Activated naive CD4-positive, alpha-beta T cell treated with anti-CD3 and anti-CD28 coated beads, Interleukin-2, amount 50 U/mL, for 72 hours (primary cell): ENCODE data around the gene CRIP1. TPM values are rescaled to one million over a fixed set of nuclear protein-coding genes. Genes with fewer than 3 reads are reported as not detected.

Experiments used
- ATAC-seq, 2 donors: fragments of 150-1000 bp; cut with Tn5 transposase; 2 replicates each; pipeline ENCODE4 v1.10.0; 2021; ENCODE audit warnings: mild to moderate bottlenecking in 2 of 2, moderate library complexity in 2 of 2
- DNase-seq, 2 donors: peaks; one replicate each; pipeline ENCODE4 v3.0.0; 2021 to 2022; ENCODE audit warnings: low spot score in 2 of 2
- H3K27ac Mint-ChIP-seq, 2 donors: one replicate each; pipeline ENCODE4 v1.8.0; 2022; ENCODE audit warnings: mild to moderate bottlenecking in 2 of 2, mixed read lengths in 2 of 2
- H3K36me3 Mint-ChIP-seq, 2 donors: one replicate each; pipeline ENCODE4 v1.8.0; 2022; ENCODE audit warnings: mixed read lengths in 2 of 2
- H3K9me3 Mint-ChIP-seq, 2 donors: one replicate each; pipeline ENCODE4 v1.8.0; 2022; ENCODE audit warnings: mixed read lengths in 2 of 2
- total RNA-seq, 2 donors: library from RNA; stranded (reverse); gene quantifications; one replicate each; pipeline ENCODE4 v1.2.3, GENCODE V29; 2022

Gene CRIP1
- total RNA-seq, 2 donors from 2014 or later: 200 to 214 TPM

- ATAC-seq (no peak), DNase-seq (no peak)
- H3K36me3 Mint-ChIP-seq: no peaks in the 10 kb centered on the region
- peak overlapping the region; percentile 9 to 97 for H3K27ac Mint-ChIP-seq
- H3K9me3 Mint-ChIP-seq: no peaks in the 10 kb centered on the region
These were observed 3.2 kb upstream of the CRIP1 start for GRCh38 chr14:105483300-105484068.

GRCh38 chr14:105484069-105484996 lies 2.4 kb upstream of the CRIP1 start:
- ATAC-seq (no peak), DNase-seq (no peak)
- H3K27ac Mint-ChIP-seq: peak overlapping the region; percentile 16 to 97
- no peaks in the 10 kb centered on the region for H3K9me3 Mint-ChIP-seq
- no peaks in the 10 kb centered on the region for H3K36me3 Mint-ChIP-seq

- peak overlapping the region in 1 of 2 donors; percentile 97 for H3K27ac Mint-ChIP-seq
- H3K36me3 Mint-ChIP-seq: no peaks in the 10 kb centered on the region
- ATAC-seq (no peak), DNase-seq (no peak)
- H3K9me3 Mint-ChIP-seq: no peaks in the 10 kb centered on the region
These were observed 1.7 kb upstream of the CRIP1 start for GRCh38 chr14:105484997-105485393.

GRCh38 chr14:105485739-105486162 lies 935 bp upstream of the CRIP1 start:
- no peak for DNase-seq
- no peaks in the 10 kb centered on the region for H3K36me3 Mint-ChIP-seq
- H3K9me3 Mint-ChIP-seq: no peaks in the 10 kb centered on the region
- H3K27ac Mint-ChIP-seq: peak overlapping the region in 1 of 2 donors; percentile 76
- ATAC-seq: no peak

- DNase-seq (peak in 1 of 2 donors; percentile 70), ATAC-seq (no peak)
- peaks cover 0 to 4% of the 10 kb centered on the region in 2 donors for H3K36me3 Mint-ChIP-seq
- no peak overlapping the region for H3K27ac Mint-ChIP-seq
- no peaks in the 10 kb centered on the region for H3K9me3 Mint-ChIP-seq
These were observed 325 bp downstream of the CRIP1 start for GRCh38 chr14:105486974-105487448.

GRCh38 chr14:105487449-105487985 lies 831 bp downstream of the CRIP1 start:
- ATAC-seq: no peak
- no peaks in the 10 kb centered on the region for H3K9me3 Mint-ChIP-seq
- DNase-seq: peak in 1 of 2 donors; percentile 67
- peaks cover 0 to 5% of the 10 kb centered on the region in 2 donors for H3K36me3 Mint-ChIP-seq
- H3K27ac Mint-ChIP-seq: peak overlapping the region; percentile 79 to 81

GRCh38 chr14:105487986-105488777 lies 1.5 kb downstream of the CRIP1 start:
- Mint-ChIP-seq H3K27ac (peak overlapping the region; percentile 79 to 81), H3K9me3 (no peaks in the 10 kb centered on the region), H3K36me3 (peaks cover 0 to 5% of the 10 kb centered on the region in 2 donors)
- ATAC-seq (no peak), DNase-seq (no peak)

- Mint-ChIP-seq H3K27ac (peak overlapping the region; percentile 17 to 81), H3K36me3 (peaks cover 0 to 5% of the 10 kb centered on the region in 2 donors), H3K9me3 (no peaks in the 10 kb centered on the region)
- no peak for DNase-seq
- ATAC-seq: no peak
These were observed 2.3 kb downstream of the CRIP1 start for GRCh38 chr14:105488781-105489541.

GRCh38 chr14:105489542-105490266 lies 3.0 kb downstream of the CRIP1 start:
- no peaks in the 10 kb centered on the region for H3K9me3 Mint-ChIP-seq
- DNase-seq (peak; percentile 82 to 83), ATAC-seq (peak; percentile 3 to 10)
- H3K36me3 Mint-ChIP-seq: peaks cover 0 to 5% of the 10 kb centered on the region in 2 donors
- peak overlapping the region; percentile 17 to 81 for H3K27ac Mint-ChIP-seq

GRCh38 chr14:105490267-105490571 lies 3.5 kb downstream of the CRIP1 start:
- ATAC-seq (peak in 1 of 2 donors; percentile 0), DNase-seq (no peak)
- Mint-ChIP-seq H3K36me3 (peaks cover 0 to 5% of the 10 kb centered on the region in 2 donors), H3K27ac (peak overlapping the region in 1 of 2 donors; percentile 81), H3K9me3 (no peaks in the 10 kb centered on the region)

- H3K27ac Mint-ChIP-seq: peak within 1 kb of the TSS; percentile 81 to 93
- no peaks in the 10 kb centered on the region for H3K9me3 Mint-ChIP-seq
- peak; percentile 75 to 81 for ATAC-seq
- DNase-seq: peak; percentile 98 to 100
- H3K36me3 Mint-ChIP-seq: peaks cover 0 to 5% of the 10 kb centered on the region in 2 donors
These were observed 4.1 kb downstream of the CRIP1 start, which contains the start of gene TEDC1 for GRCh38 chr14:105490572-105491365. Gene TEDC1 (plus strand): TSS chr14:105491246. CDS start chr14:105491376, 130 bp downstream.

GRCh38 chr14:105491366-105491973 lies 4.8 kb downstream of the CRIP1 start:
- Mint-ChIP-seq H3K36me3 (peaks cover 0 to 5% of the 10 kb centered on the region in 2 donors), H3K27ac (peak overlapping the region; percentile 74 to 93), H3K9me3 (no peaks in the 10 kb centered on the region)
- ATAC-seq (peak; percentile 7 to 36), DNase-seq (peak; percentile 87 to 96)

GRCh38 chr14:105492031-105492970 lies 5.6 kb downstream of the CRIP1 start:
- ATAC-seq (no peak), DNase-seq (peak in 1 of 2 donors; percentile 58)
- H3K27ac Mint-ChIP-seq: peak overlapping the region; percentile 74 to 93
- H3K9me3 Mint-ChIP-seq: no peaks in the 10 kb centered on the region
- peaks cover 0 to 5% of the 10 kb centered on the region in 2 donors for H3K36me3 Mint-ChIP-seq
